Activated CD4-positive, alpha-beta T cell treated with anti-CD3 and anti-CD28 coated beads for 24 hours (primary cell): ENCODE data around the gene ZNF341.

Experiments
- DNase-seq, 2 donors: peaks; one replicate each; pipeline ENCODE4 v3.0.0-alpha.2; 2020; ENCODE audit warnings: low read depth in 2 of 2

ZNF341 gene

GRCh38 chr20:33766686-33767085, 34.9 kb downstream of the ZNF341 start:
- no peak for DNase-seq

GRCh38 chr20:33767777-33768138, 36.0 kb downstream of the ZNF341 start:
- no peak for DNase-seq

- no peak for DNase-seq
These were observed 37.2 kb downstream of the ZNF341 start for GRCh38 chr20:33769043-33769442.

GRCh38 chr20:33770005-33770404, 38.2 kb downstream of the ZNF341 start:
- DNase-seq, result no peak

- DNase-seq, result no peak
These were observed 40.1 kb downstream of the ZNF341 start for GRCh38 chr20:33771938-33772337.

- DNase-seq, result no peak
These were observed 40.6 kb downstream of the ZNF341 start for GRCh38 chr20:33772439-33772838.

GRCh38 chr20:33773412-33774089, 41.8 kb downstream of the ZNF341 start:
- DNase-seq, result no peak

GRCh38 chr20:33777816-33778215, 46.0 kb downstream of the ZNF341 start:
- DNase-seq, result no peak

- no peak for DNase-seq
These were observed 49.3 kb downstream of the ZNF341 start for GRCh38 chr20:33781133-33781532.

- no peak for DNase-seq
These were observed 50.1 kb downstream of the ZNF341 start for GRCh38 chr20:33781945-33782344.

GRCh38 chr20:33783256-33783655, 51.5 kb downstream of the ZNF341 start:
- no peak for DNase-seq

- DNase-seq, result no peak
These were observed 52.0 kb downstream of the ZNF341 start for GRCh38 chr20:33783818-33784217.

GRCh38 chr20:33784225-33784624, 52.4 kb downstream of the ZNF341 start:
- DNase-seq, result no peak

GRCh38 chr20:33785503-33785902, 53.7 kb downstream of the ZNF341 start:
- DNase-seq, result no peak

GRCh38 chr20:33787253-33787891, 55.6 kb downstream of the ZNF341 start:
- no peak for DNase-seq

- no peak for DNase-seq
These were observed 56.7 kb downstream of the ZNF341 start for GRCh38 chr20:33788351-33789049.

- no peak for DNase-seq
These were observed 57.5 kb downstream of the ZNF341 start for GRCh38 chr20:33789109-33789857.

GRCh38 chr20:33789858-33790182, 58.0 kb downstream of the ZNF341 start:
- DNase-seq, result no peak

GRCh38 chr20:33790566-33790965, 58.8 kb downstream of the ZNF341 start:
- no peak for DNase-seq

- no peak for DNase-seq
These were observed 59.2 kb downstream of the ZNF341 start for GRCh38 chr20:33791021-33791420.

GRCh38 chr20:33791540-33791939, 59.7 kb downstream of the ZNF341 start:
- no peak for DNase-seq

GRCh38 chr20:33791959-33792597, 60.3 kb downstream of the ZNF341 start:
- peak; percentile 25 to 33 for DNase-seq
